SK-N-MC (cell line): ENCODE data around the gene EEF2KMT.
"Not testable (repeated sequence)": the region's sequence is repeated elsewhere in the genome, so short reads cannot be mapped to it uniquely, and the experiment has no call there.

ENCODE experiments used
- DNase-seq: peaks from one replicate; pipeline ENCODE4 v3.0.0-alpha.2; 2011; ENCODE audit warnings: low read depth, low spot score
- H3K27ac ChIP-seq: fragments of 200-600 bp; sonication (generic); 2 replicates; pipeline ENCODE4 v1.5.1; 2016; ENCODE audit warnings: mixed run types
- H3K36me3 ChIP-seq: fragments of 200-600 bp; sonication (generic); 2 replicates; pipeline ENCODE4 v1.6.1; 2017; ENCODE audit warnings: antibody characterized with exemption, low read length, mixed read lengths; ENCODE audit not compliant: insufficient read depth
- H3K4me3 ChIP-seq: fragments of 200-600 bp; sonication (generic); 2 replicates; pipeline ENCODE4 v1.5.1; 2016
- H3K9ac ChIP-seq: fragments of 200-600 bp; sonication (generic); 2 replicates; pipeline ENCODE4 v1.8.0; 2017; ENCODE audit warnings: mixed run types, mixed read lengths; ENCODE audit not compliant: insufficient read length
- H3K9me3 ChIP-seq: fragments of 200-600 bp; sonication (generic); 2 replicates; pipeline ENCODE4 v1.6.1; 2017; ENCODE audit warnings: low read depth, mild to moderate bottlenecking, antibody characterized with exemption, low read length, moderate library complexity, mixed read lengths
- EZH2 ChIP-seq: fragments of 200-600 bp; sonication (generic); IDR thresholded peaks from one replicate; pipeline ENCODE4 v1.6.1; 2017; ENCODE audit warnings: antibody characterized with exemption
- FOXP2 ChIP-seq: optimal IDR thresholded peaks from 2 replicates; pipeline ENCODE3; 2011; ENCODE audit warnings: mild to moderate bottlenecking, moderate library complexity; ENCODE audit not compliant: insufficient read depth; ENCODE audit errors: extremely low read length, control extremely low read depth
- POLR2AphosphoS5 ChIP-seq: IDR thresholded peaks from 2 replicates; pipeline ENCODE4 v1.6.1; 2012; ENCODE audit warnings: mild to moderate bottlenecking, low read depth, low read length, borderline replicate concordance

EEF2KMT gene

GRCh38 chr16:5088936-5089335, 8.7 kb downstream of the EEF2KMT start:
- H3K27ac ChIP-seq, H3K4me3 ChIP-seq, H3K9ac ChIP-seq, H3K9me3 ChIP-seq, DNase-seq, H3K36me3 ChIP-seq: not testable (repeated sequence)

- not testable (repeated sequence) for DNase-seq, H3K9ac ChIP-seq, H3K36me3 ChIP-seq, H3K9me3 ChIP-seq, H3K27ac ChIP-seq, H3K4me3 ChIP-seq
Measured at GRCh38 chr16:5088086-5088790, 9.4 kb downstream of the EEF2KMT start.

GRCh38 chr16:5085716-5086115, 11.9 kb downstream of the EEF2KMT start:
- not testable (repeated sequence) for DNase-seq, H3K27ac ChIP-seq, H3K9ac ChIP-seq, H3K9me3 ChIP-seq, H3K36me3 ChIP-seq, H3K4me3 ChIP-seq

- not testable (repeated sequence) for H3K4me3 ChIP-seq, DNase-seq
Measured at GRCh38 chr16:5084802-5085201, 12.8 kb downstream of the EEF2KMT start.

GRCh38 chr16:5084099-5084731, 13.4 kb downstream of the EEF2KMT start:
- H3K9me3 ChIP-seq, result not testable (repeated sequence)

More at GRCh38 chr16:5084802-5085201, 12.8 kb downstream of the EEF2KMT start:
- not testable (repeated sequence) for H3K9ac ChIP-seq, H3K36me3 ChIP-seq, H3K27ac ChIP-seq, H3K9me3 ChIP-seq

GRCh38 chr16:5083646-5084045, 13.9 kb downstream of the EEF2KMT start:
- H3K4me3 ChIP-seq, H3K36me3 ChIP-seq, H3K9ac ChIP-seq, H3K27ac ChIP-seq, H3K9me3 ChIP-seq, DNase-seq: not testable (repeated sequence)

More at GRCh38 chr16:5084099-5084731, 13.4 kb downstream of the EEF2KMT start:
- not testable (repeated sequence) for H3K27ac ChIP-seq, H3K4me3 ChIP-seq, H3K36me3 ChIP-seq, DNase-seq, H3K9ac ChIP-seq

GRCh38 chr16:5080996-5081395, 16.6 kb downstream of the EEF2KMT start:
- H3K9me3 ChIP-seq, H3K4me3 ChIP-seq, H3K36me3 ChIP-seq, H3K27ac ChIP-seq, H3K9ac ChIP-seq, DNase-seq: not testable (repeated sequence)

GRCh38 chr16:5080461-5080860, 17.1 kb downstream of the EEF2KMT start:
- H3K4me3 ChIP-seq, H3K27ac ChIP-seq, H3K9ac ChIP-seq, H3K9me3 ChIP-seq, H3K36me3 ChIP-seq, DNase-seq: not testable (repeated sequence)

- Histone ChIP-seq H3K4me3 (no peak overlapping the region), H3K27ac (no peak overlapping the region), H3K36me3 (peaks cover 5% of the 10 kb centered on the region; the same call in 1 of the 2 replicates), H3K9ac (no peak overlapping the region), H3K9me3 (no peaks in the 10 kb centered on the region)
- TF ChIP-seq EZH2, result no peak
- no peak for TF ChIP-seq POLR2AphosphoS5
- no peak for TF ChIP-seq FOXP2
- no peak for DNase-seq
Measured at GRCh38 chr16:5078626-5079025, 19.0 kb downstream of the EEF2KMT start.

- DNase-seq, result no peak
- H3K36me3 ChIP-seq, result peaks cover 5% of the 10 kb centered on the region; the same call in 1 of the 2 replicates
Measured at GRCh38 chr16:5077304-5077703, 20.3 kb downstream of the EEF2KMT start.

More at GRCh38 chr16:5077304-5077703, 20.3 kb downstream of the EEF2KMT start:
- Histone ChIP-seq H3K9me3 (no peaks in the 10 kb centered on the region), H3K9ac (no peak overlapping the region), H3K4me3 (no peak overlapping the region), H3K27ac (no peak overlapping the region)
- TF ChIP-seq EZH2 (no peak), FOXP2 (no peak), POLR2AphosphoS5 (no peak)
